ENCODE measurements around the gene PRAMEF12.
"Not testable (repeated sequence)": the region's sequence is repeated elsewhere in the genome, so short reads cannot be mapped to it uniquely, and the experiment has no call there.

PRAMEF12 gene

DNA sequence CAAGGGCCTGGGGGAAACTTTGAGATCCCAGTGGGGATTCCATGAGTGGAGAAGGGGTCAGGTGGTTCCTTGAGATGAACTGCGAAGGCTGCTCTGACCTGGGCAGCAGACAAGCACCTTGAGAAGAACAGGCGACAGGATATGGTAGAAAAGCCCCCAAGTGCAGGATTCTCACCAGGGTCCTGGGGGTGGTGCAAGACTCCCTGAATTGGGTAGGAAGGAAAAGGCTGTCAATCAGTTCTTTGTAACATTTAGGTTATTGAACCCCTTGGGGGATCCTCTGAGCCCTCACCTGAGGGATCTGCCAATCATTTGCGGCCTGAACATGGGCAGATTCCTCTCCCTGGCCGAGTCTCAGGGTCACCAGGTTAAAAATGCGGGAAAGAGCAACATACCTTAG is 2.4 kb upstream of the PRAMEF12 start:
- no peak for DNase-seq (ENCODE audit: low read depth)

DNA sequence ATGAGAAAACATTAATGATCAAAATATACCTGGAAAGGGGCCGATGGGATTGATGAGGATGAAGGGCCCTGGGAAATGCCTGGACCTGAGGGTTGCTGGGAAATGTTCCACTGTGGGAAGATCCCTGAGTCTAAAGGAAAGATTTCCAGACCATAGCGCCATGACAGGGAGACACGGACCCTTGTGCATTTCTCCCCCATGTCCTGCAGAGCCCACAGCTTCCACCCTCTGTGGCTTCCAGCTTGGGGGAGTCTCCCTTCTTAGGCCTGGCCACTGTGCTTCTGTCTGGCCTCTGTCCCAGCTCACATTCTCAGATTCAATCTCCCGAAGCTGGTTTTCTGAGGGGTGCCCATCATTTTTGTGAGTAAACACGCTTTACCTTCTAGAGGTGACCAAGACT is 1.0 kb upstream of the PRAMEF12 start:
- no peak for DNase-seq (ENCODE audit: low read depth)

DNA sequence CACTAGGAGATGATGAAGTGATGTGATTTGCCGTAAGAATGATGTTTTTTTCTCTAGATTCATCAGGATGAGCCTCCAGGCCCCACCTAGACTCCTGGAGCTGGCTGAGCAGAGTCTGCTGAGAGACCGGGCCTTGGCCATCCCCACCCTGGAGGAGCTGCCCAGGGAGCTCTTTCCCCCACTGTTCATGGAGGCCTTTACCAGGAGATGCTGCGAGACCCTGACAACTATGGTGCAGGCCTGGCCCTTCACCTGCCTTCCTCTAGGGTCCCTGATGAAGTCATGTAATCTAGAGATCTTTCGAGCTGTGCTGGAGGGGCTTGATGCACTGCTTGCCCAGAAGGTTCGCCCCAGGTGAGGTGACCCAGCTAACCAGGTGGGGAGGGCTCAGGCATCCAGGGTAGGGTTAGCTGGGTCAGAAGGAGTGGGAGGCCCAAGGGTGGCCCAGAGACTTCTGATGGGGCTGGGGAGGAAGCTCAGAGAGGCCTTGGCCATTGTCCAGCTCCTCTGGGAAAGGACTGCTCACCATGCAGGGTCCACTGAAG is 1.3 kb downstream of the PRAMEF12 start:
- DNase-seq (ENCODE audit: low read depth), result no peak

DNA sequence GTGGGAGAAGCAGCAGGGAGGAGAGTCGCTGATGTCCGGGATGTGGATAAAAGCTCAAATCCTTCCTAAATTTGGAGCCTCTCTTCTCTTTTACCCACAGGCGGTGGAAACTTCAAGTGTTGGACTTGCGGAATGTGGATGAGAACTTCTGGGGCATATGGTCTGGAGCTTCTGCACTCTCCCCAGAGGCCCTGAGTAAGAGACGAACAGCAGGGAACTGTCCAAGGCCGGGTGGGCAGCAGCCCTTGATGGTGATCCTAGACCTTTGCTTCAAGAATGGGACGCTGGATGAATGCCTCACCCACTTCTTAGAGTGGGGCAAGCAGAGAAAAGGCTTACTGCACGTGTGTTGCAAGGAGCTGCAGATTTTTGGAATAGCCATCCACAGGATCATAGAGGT is 1.9 kb downstream of the PRAMEF12 start:
- no peak for DNase-seq (ENCODE audit: low read depth)

DNA sequence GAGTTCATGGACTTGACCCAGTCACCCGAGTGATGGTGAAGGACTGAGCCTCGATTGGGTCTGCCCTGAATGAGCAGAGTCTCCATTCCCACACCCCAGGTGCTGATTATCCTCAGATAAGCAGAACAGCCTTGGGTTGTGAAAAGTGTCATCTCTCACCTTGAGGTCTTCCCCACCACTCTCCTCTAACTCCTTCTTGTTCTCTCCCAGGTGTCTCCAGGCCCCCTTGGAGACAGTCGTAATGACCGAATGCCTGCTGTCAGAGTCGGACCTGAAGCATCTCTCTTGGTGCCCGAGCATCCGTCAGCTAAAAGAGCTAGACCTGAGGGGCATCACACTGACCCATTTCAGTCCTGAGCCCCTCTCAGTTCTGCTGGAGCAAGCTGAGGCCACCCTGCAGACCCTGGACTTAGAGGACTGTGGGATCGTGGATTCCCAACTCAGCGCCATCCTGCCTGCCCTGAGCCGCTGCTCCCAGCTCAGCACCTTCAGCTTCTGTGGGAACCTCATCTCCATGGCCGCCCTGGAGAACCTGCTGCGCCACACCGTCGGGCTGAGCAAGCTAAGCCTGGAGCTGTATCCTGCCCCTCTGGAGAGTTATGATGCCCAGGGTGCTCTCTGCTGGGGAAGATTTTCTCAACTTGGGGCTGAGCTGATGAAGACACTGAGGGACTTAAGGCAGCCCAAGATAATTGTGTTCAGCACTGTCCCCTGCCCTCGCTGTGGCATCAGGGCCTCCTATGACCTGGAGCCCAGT is 3.4 kb downstream of the PRAMEF12 start:
- DNase-seq (ENCODE audit: low read depth), result no peak

DNA sequence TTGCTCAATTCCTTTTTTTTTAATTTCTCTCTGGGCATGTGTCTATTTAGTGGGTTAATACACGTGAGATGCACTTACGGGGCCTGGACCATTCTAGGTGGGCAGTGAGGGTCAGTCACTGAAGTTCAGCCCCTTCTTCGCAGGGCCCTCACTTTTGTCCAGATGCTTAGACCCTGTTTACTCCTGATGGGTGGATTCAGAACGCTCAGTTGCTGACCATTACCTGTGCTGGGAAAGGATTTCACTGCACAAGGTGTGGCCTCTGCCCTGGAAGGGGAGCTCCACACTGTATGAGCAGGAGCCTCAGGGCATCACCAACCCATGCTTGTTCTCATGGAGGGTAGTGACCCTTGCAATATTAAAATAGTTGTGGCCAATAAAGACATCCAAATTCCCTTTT is 4.5 kb downstream of the PRAMEF12 start:
- DNase-seq (ENCODE audit: low read depth), result no peak

DNA sequence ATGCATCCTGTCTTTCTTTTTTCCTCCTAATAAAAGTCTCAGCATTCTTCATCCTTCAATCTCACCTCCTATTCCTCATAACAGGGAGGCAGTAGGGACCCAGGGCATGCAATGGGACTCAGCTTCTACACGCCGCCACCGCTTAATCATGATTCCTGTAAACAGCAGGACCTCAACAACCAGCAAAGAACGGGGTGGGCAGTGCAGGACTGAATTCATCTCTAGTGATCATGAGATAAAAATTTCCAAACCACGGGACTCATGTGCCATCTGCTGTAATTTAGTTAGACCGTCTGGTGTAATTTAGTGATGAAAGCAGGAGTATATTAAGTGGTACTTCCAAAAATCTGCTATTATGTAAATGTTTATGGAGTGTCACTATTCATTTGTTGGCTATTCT is 5.4 kb downstream of the PRAMEF12 start:
- no peak for DNase-seq (ENCODE audit: low read depth)

DNA sequence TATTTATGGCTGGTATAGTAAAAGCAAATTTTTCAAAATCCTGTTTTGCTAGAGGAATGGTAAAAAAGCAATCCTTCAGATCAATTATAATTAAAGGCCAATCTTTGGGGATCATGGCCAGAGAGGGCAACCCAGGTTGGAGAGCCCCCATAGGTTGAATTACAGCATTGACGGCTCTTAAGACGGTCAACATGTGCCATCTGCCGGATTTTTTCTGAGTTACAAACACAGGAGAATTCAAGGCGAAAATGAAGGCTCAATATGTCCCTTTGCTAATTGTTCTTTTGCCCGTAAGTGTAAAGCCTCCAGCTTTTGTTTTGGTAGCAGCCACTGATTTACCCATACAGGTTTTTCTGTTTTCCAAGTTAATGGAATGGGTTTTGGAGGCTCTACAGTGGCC is 8.0 kb downstream of the PRAMEF12 start:
- not testable (repeated sequence) for DNase-seq (ENCODE audit: low read depth)

DNA sequence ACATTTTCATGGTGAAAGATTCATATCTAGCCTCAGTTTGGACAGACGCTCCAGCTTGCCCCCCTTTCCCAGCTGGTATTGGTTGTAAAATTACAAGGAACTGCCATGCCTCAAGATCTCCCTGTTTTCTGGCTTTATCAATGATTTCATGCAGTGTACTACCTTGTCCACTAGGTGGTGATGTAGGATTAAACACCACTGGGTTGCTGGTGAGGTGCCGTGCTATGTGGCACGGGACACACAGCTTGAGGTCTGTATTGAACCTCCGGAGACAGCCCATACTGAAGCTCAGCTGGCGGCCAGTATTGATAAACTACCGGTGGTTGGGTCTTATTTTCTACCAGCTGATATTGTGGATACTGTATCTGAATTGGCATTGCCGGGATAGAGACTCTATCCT is 10.2 kb downstream of the PRAMEF12 start:
- not testable (repeated sequence) for DNase-seq (ENCODE audit: low read depth)

DNA sequence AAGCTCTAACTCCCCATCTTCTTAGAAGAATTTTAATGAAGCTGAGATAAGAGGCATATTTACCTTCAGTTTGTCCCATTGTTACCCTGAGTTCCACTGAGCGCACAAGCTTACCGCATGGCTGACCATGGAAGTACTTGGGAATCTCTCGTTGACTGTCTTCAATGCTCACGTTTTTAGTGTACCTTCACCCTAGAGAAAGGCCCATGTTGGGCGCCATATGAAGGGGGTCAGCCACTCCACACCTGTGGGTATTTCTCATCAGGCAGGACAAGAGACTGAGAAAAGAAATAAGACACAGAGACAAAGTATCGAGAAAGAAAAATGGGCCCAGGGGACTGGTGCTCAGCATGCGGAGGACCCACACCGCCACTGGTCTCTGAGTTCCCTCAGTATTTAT is 11.2 kb downstream of the PRAMEF12 start:
- DNase-seq (ENCODE audit: low read depth), result not testable (repeated sequence)

DNA sequence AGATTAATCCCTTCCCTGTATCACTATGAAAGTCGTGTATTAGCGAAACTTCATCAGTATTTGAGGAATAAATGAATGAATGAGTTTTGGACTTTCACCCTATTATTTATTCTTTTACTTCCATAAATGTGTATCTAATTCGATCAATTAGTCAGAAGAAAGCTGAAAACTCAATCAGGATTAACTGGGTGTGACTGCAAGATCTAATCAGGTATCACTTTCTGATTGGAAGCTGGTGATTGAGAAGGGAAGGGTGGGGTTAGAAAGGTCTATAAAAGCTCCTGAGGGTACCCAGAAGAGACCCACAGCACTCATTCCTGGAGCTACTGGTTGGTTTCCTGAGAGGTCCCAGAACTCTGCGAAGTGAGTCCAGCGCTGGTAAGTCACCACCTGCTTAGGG is 17.6 kb downstream of the PRAMEF12 start, which contains the start of gene PRAMEF1:
Gene PRAMEF1, plus strand, starts transcription at position 301 of the 400 bp plus-strand sequence. CDS start 1,831 bp downstream, outside the sequence.
- not testable (repeated sequence) for DNase-seq (ENCODE audit: low read depth)

DNA sequence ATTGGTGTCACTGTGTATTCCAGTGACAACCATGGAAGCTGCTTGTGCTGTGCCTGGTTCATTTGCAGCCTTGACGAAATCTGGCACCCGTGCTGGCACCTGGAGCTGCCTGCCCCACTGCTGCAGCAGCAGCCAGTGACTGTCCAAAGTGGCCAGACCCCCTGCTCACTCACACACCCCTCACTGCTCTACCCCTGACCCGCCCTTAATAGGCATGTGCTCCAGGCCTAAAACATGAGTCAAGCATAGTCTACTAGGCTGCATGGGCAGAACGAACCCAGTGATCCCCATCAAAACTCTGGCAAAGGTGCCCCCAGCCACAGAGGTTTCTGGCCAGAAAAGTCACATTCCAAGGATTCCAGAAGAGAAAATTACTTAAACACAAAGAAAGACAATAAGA is 25.4 kb downstream of the PRAMEF12 start:
- DNase-seq (ENCODE audit: low read depth), result no peak

DNA sequence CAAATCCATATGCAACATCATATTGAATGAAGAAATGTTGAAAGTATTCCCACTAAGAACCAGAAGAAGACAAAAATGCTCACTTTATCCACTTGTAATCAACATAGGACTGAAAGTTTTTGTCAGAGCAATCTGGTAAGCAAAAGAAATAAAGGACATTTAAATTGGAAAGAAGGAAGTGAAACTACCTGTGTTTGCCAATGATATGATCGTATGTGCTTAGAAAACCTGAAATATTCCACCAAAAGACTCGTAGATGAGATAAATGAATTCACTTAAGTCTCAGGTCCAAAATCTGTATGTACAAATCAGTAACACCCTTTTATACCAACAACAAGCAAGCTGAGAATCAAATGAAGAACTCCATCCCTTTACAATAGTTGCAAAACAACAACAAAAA is 26.2 kb downstream of the PRAMEF12 start:
- no peak for DNase-seq (ENCODE audit: low read depth)

DNA sequence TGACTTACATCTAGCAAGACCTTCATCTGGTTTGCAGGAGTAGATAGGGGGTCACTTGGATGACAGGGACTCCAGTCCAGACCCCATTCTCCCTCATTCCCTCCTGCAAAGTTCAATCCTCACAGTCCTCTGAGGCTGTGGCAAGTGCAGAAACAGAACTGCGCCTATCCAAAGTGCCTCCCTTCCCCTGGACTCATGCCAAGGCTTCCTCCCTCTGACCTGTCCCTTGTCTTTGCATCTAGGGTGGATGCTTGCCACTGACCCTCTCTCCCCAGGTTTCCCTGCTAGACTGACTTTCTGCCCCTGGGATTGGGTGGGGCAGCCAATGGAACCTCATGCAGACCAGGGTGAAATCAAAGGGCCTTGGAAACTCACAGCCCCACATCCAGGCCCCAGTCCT is 36.4 kb downstream of the PRAMEF12 start:
- no peak for DNase-seq (ENCODE audit: low read depth)

DNA sequence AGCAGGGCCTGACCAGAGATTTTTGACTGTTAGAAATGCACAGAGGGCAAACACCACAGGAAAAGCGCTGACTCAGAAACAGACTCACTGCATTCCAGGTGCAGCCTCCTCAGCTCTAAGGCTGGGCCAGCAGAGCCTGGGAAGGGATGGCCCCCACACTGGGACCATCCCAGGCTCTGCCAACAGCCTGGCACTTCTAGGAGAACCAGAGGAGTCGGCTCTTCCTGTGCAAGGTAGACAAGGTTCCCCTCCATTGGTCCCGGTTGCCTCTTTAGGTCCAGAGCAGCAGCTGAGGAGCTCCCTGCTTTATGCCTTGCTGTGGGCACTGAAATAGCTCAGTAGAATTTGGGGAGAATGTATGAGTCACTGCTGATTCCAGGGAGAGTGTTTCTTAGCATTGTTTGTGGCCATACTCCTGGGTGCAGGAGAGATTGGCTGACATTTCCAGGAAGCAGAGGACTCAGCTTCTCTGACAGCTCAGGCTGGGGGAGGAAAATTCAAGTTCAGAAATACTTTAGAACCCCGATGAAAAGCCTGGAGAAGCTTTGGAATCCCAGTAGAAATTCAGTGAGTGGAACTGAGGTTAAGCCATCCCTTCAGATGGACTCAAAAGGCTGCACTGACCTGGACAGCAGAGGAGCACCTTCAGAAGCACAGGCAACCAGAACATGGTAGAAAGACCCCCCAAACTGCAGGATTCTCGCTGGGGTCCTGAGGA is 37.3 kb downstream of the PRAMEF12 start:
- DNase-seq (ENCODE audit: low read depth), result no peak

DNA sequence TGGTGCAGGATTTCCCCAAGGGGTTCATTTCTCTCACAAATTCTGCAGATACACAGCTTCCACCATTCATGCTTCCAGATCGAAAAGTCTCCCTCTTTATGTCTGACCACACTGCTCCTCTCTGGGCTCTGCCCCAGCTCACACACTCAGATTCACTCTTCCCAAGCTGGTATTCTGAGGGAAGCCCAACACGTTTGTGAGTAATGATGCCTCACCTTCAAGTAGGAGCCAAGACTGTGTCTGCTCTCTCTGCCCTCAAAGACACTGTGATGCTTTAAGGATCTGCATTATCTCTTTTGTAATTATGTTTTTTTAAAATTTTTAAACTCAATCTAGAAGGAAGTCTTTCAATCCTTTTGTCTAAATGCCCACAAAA is 37.9 kb downstream of the PRAMEF12 start:
- no peak for DNase-seq (ENCODE audit: low read depth)

DNA sequence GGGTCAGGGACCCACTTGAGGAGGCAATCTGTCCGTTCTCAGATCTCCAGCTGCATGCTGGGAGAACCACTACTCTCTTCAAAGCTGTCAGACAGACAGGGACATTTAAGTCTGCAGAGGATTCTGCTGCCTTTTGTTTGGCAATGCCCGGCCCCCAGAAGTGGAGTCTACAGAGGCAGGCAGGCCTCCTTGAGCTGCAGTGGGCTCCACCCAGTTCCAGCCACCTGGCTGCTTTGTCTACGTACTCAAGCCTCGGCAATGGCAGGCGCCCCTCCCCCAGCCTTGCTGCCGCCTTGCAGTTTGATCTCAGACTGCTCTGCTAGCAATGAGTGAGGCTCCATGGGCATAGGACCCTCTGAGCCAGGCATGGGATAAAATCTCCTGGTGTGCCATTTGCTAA is 45.5 kb downstream of the PRAMEF12 start:
- not testable (repeated sequence) for DNase-seq (ENCODE audit: low read depth)

Data from stimulated activated CD8-positive, alpha-beta memory T cell treated with anti-CD3 and anti-CD28 coated beads, Interleukin-12 subunit alpha, Interleukin-12 subunit beta, amount 100 ng/mL, for 1 hour (primary cell).